Nucleus accumbens (tissue), 56 donors: ENCODE measurements around the gene HEXB.
"Not testable (repeated sequence)": the region's sequence is repeated elsewhere in the genome, so short reads cannot be mapped to it uniquely, and the experiment has no call there.

Experiments used
- DNase-seq, 56 donors: peaks; one replicate each; lab custom pipeline; 2025; lab: John Stamatoyannopoulos, UW

The HEXB gene

DNA sequence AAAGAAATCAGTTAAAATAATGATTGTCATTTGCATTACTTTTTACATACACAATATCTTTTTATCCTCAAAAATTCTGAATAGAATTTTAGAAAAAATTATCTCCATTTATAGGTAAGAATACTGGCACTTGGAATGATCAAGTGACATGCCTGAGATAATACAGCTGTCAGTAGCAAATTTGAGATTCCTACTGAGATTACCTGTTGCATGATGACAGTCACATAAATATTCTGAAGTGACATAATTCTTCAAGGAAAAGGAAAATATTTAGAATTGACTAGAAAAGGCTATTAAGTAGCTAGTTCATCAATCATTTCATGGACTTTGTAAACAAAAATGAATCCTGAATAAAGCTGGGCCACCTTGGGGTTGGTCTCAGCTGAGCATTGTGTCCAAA lies 29.3 kb upstream of the HEXB start:
- DNase-seq: no peak

DNA sequence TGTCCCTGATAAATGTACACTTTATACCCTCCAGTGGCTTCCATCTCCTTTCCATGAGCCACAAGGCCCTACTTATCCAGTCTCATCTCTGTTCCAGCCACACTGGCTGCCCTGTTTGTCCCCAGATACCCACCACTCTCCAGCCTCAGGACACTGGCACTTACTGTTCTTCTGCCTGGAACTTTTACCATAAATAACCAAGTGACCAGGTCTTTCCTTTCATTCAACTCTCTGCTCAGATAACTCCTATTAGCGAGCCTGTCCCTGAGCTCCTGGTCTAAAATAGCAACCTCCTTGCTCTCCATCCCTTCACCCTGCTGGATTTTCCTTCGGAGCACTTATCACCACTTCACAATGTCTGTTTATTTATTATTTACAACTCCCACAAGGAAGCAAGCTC lies 27.9 kb upstream of the HEXB start:
- no peak for DNase-seq

DNA sequence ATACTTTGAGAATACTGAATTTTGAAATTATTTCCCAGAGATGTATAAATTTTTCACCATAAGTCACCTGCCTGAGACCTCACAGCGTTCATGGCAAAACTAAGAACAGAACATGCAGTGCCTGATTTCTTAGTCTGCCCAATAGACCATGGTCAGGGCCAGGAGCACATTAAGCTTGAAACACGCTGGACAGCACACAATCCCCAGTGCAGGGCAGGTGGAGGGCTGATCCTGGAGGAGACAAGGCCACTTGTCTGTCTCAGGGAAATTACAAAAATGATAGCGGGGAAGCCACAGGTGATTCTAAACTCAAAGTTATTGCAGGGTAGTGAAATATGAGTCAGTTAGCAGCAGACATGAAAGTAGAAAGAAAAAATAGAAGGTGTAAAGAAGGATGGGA lies 25.9 kb upstream of the HEXB start:
- no peak for DNase-seq

- DNase-seq: no peak
These were observed 24.9 kb upstream of the HEXB start for GRCh38 chr5:74660140-74660539.

DNA sequence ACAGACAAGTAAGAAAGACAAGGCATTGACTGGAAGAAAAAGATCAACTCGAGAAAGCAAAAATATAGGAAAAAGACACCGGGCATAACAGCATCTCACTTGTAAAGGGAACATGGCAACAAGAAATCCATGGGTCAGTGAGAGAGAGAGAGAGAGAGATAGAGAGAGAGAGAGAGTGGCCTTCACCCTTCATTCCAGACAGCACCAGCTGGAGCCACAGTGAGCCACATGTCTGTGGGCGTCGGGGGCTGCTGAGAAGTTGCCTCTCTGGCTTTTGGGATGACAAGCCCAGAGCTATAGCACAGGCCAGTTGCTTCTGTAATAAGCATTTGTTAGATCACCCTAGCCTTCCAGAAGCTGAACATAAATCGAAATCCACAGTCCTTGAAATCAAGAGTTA lies 24.2 kb upstream of the HEXB start:
- DNase-seq: no peak

- no peak for DNase-seq
These were observed 20.5 kb upstream of the HEXB start for GRCh38 chr5:74664551-74664950.

DNA sequence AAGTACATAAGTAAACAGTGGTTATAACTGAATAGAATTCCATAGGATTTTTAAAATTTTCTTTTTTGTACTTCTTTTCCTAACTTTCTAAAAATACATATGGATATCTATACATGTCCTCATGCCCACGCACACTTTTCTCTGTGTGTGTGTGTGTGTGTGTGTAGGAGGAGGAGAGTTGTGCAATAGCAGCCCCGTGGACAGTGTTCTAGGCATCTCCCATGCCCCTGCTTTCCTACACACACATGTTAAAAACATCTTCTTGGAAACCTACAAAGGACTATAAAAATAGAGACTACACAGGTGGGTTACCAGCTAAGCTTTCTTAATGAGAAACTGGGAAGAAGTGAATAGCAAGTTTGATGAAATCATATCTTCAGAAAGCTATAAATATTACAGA lies 19.8 kb upstream of the HEXB start:
- DNase-seq: no peak

DNA sequence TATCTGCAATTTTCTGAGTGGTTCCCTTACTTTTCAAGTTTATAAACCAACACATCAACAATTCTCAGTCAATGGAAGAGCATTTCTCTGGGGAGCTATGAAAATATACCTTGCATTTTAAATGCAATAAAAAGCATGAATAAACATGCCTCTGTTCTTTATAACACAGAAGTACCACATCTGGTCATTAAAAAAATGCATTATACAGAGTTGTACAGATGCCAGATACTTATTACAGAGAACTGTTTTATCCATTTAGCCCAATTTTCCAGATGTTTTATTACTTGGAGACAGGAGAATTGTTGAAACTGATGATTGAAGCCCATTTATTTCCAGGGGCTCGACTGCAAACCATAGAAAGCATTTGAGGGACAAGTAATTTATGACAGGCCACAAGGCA lies 19.2 kb upstream of the HEXB start:
- DNase-seq: no peak

GRCh38 chr5:74667396-74667795 lies 17.6 kb upstream of the HEXB start:
- DNase-seq: no peak

DNA sequence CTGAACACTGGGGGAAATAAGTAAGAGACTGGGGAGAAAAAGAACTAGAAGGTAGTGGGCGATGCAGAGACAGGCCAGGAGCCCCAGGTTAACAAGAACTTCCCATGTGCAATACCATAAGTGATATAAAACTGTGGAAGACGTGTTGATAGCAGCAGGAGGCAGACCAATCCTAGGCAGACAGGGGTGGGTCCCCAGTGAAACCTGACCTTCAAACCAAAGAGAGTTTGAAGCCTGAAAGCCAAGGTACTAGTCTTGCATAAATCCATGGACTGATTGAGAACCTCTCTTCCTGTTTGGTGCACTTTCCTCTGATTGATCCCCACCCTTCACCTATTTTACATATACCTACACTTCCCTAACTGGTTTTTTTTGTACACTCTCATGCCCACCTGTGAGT lies 15.2 kb upstream of the HEXB start:
- DNase-seq: no peak

- no peak for DNase-seq
These were observed 14.5 kb upstream of the HEXB start for GRCh38 chr5:74670396-74671038.

DNA sequence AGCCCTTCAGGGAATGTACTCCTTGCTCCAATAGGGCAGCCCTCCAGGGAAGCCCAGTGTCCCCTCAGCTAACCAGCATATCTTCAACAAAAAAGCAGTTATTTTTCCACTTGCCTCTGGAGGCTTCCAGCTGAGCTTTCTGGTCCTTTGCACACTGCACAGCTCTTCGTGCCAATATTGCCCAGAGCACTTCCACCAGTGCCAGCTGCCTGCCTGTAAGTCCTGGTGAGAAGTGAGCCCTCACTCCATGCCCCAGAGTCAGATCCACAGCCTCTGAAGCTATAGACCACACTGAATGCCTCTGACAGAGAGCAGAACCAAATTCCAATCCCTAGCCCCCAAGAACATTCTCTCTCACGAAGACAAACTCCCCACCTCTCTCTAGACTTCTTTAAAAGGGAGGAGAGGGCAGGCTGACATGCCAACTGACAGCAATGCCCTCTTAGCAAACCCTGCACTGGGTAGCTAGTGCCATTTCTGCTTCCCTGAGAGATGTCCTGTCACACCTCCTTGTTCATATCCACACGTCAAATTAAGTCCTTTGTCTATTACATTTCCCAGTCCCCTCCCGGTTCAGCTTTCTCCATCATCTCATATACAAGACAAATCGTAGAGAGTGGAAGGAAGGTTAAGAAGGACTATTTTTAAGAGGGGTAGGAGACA lies 12.7 kb upstream of the HEXB start:
- DNase-seq: no peak

DNA sequence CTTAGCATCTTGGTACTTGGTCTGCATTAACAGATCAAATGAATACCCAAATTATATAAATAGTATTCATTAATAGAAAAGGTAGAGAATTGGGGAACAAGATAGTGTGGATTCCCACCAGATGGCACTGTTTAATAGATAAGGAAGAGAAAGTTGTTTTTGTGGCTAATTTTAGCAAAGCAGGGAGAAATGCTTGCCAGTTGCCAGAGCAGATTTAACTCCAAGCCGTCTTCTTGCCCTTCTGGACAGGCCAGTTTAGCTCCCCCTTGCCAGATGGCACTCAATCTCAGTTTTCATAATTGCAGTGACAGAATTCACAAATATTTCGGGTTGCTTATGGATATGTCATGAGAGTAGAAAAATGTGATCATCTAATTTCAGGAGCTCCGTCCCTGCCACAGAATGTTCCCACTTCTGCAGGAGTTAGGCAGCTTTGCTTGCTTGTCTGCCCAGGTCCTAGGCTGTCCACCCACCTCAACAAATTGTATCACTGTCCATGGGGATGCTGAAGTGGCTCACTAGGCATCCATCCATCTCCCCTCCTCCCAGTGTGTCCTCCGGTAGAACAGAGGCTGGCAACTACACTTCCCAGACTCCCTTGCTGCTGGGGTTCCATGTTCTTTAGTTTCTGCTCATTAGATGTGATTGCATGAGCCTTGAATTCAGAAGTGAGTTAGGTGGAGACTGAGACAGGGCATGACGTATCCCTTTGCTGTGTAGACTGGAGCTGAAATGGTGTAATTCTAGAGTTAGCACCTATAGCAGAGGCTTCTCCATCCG lies 11.8 kb upstream of the HEXB start:
- peak in 45 of 56 donors; percentile 6 to 73 (median 48) for DNase-seq

- DNase-seq: not testable (repeated sequence)
These were observed 8.6 kb upstream of the HEXB start for GRCh38 chr5:74676466-74676865.

GRCh38 chr5:74678123-74678522 lies 6.9 kb upstream of the HEXB start:
- not testable (repeated sequence) for DNase-seq

DNA sequence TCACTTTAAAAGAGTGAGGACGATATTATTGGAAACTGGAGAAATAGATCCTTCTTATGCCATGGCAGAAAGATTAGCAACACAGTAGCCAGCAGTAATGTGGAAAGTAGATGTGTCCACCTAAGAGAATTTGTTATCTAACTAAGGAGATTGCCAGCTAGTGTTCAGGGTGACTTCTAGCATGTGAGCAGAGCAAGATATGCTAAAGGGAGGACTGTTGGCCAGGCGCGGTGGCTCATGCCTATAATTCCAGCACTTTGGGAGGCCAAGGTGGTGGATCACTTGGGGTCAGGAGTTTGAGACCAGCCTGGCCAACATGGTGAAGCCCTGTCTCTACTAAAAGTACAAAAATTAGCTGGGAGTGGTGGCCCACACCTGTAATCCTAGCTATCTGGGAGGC lies 5.7 kb upstream of the HEXB start:
- DNase-seq: not testable (repeated sequence)

DNA sequence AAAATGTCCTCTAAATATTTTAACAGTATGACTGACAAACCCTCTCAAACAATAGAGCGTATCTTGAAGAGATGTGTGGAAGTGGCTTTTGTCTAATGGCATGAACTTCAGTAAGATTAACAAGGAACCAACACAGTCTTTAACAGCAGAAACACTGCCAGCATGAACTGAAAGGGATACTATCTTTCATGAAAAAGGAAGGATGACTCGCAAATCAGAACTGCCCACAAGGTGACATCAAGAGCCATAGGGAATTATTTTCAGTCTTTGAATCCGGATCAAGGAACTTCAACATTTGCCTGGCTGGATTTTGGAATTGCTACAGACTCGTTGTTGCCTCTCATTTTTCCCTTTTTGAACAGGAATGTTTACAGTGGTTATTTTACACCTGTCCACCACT lies 5.1 kb upstream of the HEXB start:
- DNase-seq: no peak

DNA sequence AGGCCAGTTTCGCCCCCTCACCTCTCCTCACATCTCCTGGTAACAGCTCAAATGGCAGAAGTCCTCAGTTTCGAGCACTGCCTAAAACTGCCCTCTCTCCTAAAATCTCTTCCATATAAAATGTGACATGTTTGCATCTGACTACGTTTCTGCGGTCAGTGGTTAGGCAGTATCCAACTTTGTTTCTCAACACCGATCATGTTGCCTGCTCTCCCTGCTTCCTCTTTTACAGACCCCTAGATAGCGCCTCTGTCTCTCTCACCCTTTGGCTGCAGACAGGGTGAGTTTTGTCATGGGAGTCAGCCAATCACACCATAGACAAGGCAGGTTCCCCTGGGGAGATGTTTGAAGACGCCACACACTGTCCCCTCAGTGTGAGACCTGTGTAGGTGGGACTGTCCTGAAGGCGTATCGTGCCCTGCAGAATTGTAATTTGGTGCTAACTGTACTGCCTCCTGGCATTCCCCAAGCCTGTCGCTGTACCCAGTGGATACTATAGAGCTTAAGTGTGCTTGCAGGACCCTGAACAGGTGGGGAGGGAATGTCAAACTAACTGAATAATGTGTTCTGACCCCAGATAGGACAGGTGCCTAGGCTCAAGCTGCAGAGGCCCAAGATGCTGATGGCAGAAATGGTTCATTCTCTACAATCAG lies 1.1 kb downstream of the HEXB start:
- DNase-seq: no peak

GRCh38 chr5:74686962-74687751 lies 2.1 kb downstream of the HEXB start:
- no peak for DNase-seq

- no peak for DNase-seq
These were observed 8.2 kb downstream of the HEXB start for GRCh38 chr5:74693191-74693590.

DNA sequence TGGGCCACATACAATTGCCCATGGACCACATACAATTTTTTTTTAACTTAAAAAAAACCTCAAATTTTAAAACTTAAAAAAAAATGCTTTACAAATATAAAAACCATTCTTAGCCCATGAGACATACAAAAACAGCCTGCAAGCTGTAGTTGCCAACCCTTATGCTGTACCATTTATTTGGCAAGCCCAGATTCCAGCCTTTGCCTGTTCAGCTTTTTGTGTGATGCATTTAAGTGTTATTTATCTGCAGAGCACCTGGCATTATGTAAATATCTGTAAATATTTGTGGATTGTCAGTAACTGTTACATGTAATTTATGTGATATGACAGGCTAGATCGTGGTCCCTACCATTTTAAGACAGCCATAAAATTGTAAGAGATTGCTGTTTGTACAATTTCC lies 32.6 kb downstream of the HEXB start:
- DNase-seq: no peak
